B cell (primary cell): ENCODE measurements around the gene STXBP6.

ENCODE experiments used
- CTCF ChIP-seq: fragments of 200-600 bp; IDR thresholded peaks from one replicate; pipeline ENCODE4 v1.8.0; 2022; ENCODE audit warnings: antibody characterized with exemption, mild to moderate bottlenecking
- EZH2 ChIP-seq: IDR thresholded peaks from 2 replicates; pipeline ENCODE4 v1.6.1; 2012; ENCODE audit warnings: borderline replicate concordance, low read depth, mild to moderate bottlenecking, moderate library complexity, low read length; ENCODE audit not compliant: insufficient read depth, poor library complexity, severe bottlenecking

GRCh38 chr14:24935796-24936195 lies 114.2 kb downstream of the STXBP6 start:
- TF ChIP-seq EZH2 (no peak), CTCF (no peak)
